IMR-90 (cell line): ENCODE measurements around the gene FZD4.

Experiments used
- BHLHE40 ChIP-seq: fragments of 150-350 bp; IDR thresholded peaks from 2 replicates; pipeline ENCODE4 v1.6.1; 2016; ENCODE audit warnings: mild to moderate bottlenecking, low read depth, low read length
- CEBPB ChIP-seq: IDR thresholded peaks from 2 replicates; pipeline ENCODE4 v1.6.1; 2012; ENCODE audit warnings: low read depth, low read length, improper control_type of control experiment
- FOS ChIP-seq: fragments of 150-350 bp; IDR thresholded peaks from 2 replicates; pipeline ENCODE4 v1.6.1; 2016; ENCODE audit warnings: low read depth, low read length
- MAFK ChIP-seq: IDR thresholded peaks from 2 replicates; pipeline ENCODE4 v1.6.1; 2012; ENCODE audit warnings: low read depth, low read length, improper control_type of control experiment
- MXI1 ChIP-seq: IDR thresholded peaks from 2 replicates; pipeline ENCODE4 v1.6.1; 2012; ENCODE audit warnings: low read depth, mild to moderate bottlenecking, low read length, moderate library complexity, borderline replicate concordance
- POLR2A ChIP-seq: IDR thresholded peaks from 2 replicates; pipeline ENCODE4 v1.6.1; 2012; ENCODE audit warnings: mild to moderate bottlenecking, low read depth, low read length
- RAD21 ChIP-seq: IDR thresholded peaks from 2 replicates; pipeline ENCODE4 v1.6.1; 2012; ENCODE audit warnings: low read length, improper control_type of control experiment
- SMC3 ChIP-seq: fragments of 150-350 bp; IDR thresholded peaks from 2 replicates; pipeline ENCODE4 v1.6.1; 2016; ENCODE audit warnings: low read depth, mild to moderate bottlenecking, antibody characterized with exemption, low read length, moderate library complexity
- TF ChIP-seq, protein P1 (sequence below): conservative IDR thresholded peaks from 2 replicates; pipeline ENCODE4 v1.5.1; 2012; ENCODE audit warnings: mild to moderate bottlenecking, low read depth, low read length, improper control_type of control experiment
- TF ChIP-seq, protein P2 (sequence below): fragments of 150-350 bp; IDR thresholded peaks from 2 replicates; pipeline ENCODE4 v1.6.1; 2016; ENCODE audit warnings: low read depth, mild to moderate bottlenecking, low read length, moderate library complexity, borderline replicate concordance

DNA sequence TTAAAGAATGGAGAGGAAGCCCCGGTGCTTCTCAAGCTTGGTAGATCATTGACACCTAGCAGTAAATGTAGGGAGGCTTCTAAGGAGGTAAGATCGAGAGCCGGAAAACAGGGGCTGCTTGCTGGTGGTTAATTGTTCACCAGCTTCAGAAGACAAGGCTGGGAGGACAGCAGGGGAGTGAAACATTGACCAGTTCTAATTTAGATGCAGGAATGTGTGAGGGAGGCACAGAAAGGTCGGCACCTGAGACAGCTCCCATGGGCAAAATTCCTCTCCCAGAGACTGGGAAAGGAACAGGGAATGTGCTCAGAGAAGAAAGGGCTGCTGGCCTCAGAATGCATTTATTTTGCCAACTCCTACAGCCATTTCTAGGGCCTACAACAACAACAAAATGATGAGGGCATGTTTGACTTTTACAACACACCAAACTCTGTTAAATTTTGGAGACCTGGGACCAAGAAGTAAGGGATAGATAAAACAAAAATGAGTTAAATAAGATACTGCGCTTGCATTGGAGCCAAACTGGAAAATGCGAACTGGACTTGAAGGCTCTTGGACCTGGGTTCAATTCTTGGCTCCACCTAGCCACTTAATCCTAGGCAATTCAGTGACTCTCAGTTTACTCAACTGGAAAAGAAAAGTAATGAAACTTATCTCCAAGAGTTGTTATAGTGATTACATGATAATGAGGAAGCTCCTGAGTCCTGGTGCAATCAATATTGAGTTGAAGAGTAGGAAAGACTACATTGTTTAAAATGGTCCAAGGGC is 31.0 kb downstream of the FZD4 start:
- no peak for TF ChIP-seq BHLHE40
- no peak for TF ChIP-seq POLR2A
- TF ChIP-seq MXI1, result no peak
- TF ChIP-seq, protein P1, sequence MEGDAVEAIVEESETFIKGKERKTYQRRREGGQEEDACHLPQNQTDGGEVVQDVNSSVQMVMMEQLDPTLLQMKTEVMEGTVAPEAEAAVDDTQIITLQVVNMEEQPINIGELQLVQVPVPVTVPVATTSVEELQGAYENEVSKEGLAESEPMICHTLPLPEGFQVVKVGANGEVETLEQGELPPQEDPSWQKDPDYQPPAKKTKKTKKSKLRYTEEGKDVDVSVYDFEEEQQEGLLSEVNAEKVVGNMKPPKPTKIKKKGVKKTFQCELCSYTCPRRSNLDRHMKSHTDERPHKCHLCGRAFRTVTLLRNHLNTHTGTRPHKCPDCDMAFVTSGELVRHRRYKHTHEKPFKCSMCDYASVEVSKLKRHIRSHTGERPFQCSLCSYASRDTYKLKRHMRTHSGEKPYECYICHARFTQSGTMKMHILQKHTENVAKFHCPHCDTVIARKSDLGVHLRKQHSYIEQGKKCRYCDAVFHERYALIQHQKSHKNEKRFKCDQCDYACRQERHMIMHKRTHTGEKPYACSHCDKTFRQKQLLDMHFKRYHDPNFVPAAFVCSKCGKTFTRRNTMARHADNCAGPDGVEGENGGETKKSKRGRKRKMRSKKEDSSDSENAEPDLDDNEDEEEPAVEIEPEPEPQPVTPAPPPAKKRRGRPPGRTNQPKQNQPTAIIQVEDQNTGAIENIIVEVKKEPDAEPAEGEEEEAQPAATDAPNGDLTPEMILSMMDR, result no peak
- no peak for TF ChIP-seq RAD21
- TF ChIP-seq CEBPB, result no peak
- no peak for TF ChIP-seq MAFK
- no peak for TF ChIP-seq FOS
- TF ChIP-seq, protein P2, sequence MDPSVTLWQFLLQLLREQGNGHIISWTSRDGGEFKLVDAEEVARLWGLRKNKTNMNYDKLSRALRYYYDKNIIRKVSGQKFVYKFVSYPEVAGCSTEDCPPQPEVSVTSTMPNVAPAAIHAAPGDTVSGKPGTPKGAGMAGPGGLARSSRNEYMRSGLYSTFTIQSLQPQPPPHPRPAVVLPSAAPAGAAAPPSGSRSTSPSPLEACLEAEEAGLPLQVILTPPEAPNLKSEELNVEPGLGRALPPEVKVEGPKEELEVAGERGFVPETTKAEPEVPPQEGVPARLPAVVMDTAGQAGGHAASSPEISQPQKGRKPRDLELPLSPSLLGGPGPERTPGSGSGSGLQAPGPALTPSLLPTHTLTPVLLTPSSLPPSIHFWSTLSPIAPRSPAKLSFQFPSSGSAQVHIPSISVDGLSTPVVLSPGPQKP, result no peak
- no peak for TF ChIP-seq SMC3
